Stimulated activated naive CD4-positive, alpha-beta T cell treated with Interleukin-2 at 50 U/mL for 16 hours (primary cell): ENCODE data around the gene COX7A2.

ENCODE experiments used
- DNase-seq: peaks from one replicate; lab custom pipeline; 2025; lab: John Stamatoyannopoulos, UW

The COX7A2 gene

GRCh38 chr6:75268121-75268987 is 24.8 kb upstream of the COX7A2 start:
- DNase-seq = no peak

GRCh38 chr6:75267461-75267860 is 23.9 kb upstream of the COX7A2 start:
- DNase-seq = no peak

- DNase-seq = no peak
Observed at GRCh38 chr6:75266716-75267291, 23.2 kb upstream of the COX7A2 start.

DNA sequence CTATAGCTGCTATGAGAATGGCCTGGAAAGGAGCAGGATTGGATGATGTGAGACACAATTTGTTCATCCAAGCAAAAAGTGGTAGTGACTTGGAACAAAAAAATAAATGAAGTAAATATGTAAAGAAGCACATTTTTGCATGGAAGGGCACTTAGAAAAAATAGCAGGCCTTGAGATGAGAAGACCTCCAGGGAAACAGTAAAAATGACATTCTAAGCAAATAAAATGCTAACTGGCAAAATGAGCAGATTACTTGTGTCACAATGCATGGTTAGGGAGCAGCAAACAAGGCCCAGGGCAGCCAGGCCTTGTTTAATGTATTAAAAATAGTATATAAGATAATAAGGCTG is 19.8 kb upstream of the COX7A2 start:
- DNase-seq = no peak

DNA sequence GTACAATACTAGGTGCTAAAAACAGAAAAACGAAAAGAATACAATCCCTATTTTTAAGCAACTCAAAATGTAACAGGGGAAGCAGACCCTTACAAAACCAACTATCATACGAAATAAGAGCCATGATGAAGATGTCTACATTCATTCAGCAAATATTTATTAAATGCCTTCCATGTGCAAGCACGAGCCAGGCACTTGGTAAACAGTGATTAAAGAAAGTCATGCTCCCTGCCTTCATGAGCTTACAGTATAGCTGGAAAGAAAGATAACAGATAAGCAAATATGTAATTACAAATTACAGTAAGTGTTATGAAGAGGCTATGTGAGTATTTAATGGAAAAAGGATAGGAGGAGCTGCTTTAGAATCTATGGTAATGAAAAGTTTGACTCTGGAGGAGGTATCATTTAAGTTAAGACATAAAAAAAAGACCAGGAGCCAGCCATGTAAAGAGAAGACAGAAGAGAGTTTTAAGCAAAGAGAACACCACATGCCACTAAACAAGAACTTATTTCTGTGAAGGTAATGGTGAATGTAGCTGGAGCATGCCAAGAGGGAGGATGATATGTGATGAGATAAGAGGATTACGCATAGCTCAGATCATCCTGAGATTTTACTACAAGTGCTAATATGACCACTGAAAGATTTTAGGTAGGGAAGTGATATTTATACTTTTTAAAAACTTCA is 19.3 kb upstream of the COX7A2 start:
- DNase-seq = no peak

GRCh38 chr6:75261299-75261698 is 17.7 kb upstream of the COX7A2 start:
- DNase-seq = no peak

- no peak for DNase-seq
Observed at GRCh38 chr6:75257343-75258087, 13.9 kb upstream of the COX7A2 start.

GRCh38 chr6:75250552-75250951 is 7.0 kb upstream of the COX7A2 start:
- no peak for DNase-seq

GRCh38 chr6:75249837-75250236 is 6.2 kb upstream of the COX7A2 start:
- DNase-seq = no peak

- DNase-seq = no peak
Observed at GRCh38 chr6:75246386-75246785, 2.8 kb upstream of the COX7A2 start.

DNA sequence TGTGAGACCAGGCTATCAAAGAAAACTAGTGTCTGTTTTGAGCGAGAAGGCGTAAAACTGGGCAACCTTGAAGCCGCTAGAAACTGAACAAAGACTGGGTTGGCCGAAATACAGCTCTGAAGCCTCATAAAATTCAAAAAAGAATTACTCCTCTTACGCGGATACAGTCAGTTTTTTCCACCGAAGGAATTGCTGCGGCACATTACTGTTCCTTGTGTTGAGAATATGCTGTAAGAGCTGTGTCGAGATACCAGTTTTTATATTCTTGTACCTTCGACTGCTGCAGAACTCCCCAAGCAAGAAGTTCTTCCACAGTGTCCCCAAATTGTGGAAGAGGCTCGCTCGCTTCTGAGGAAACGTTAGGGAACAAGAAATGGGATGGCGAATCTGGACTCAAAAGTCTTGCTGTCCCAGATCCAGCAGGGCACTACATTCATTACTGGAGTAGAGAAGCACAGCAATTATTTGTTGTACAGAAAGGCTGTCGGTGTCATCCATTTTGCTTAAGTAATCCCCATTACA is 523 bp upstream of the COX7A2 start:
- no peak for DNase-seq

- DNase-seq = no peak
Observed at GRCh38 chr6:75236630-75237029, 7.0 kb downstream of the COX7A2 start.

DNA sequence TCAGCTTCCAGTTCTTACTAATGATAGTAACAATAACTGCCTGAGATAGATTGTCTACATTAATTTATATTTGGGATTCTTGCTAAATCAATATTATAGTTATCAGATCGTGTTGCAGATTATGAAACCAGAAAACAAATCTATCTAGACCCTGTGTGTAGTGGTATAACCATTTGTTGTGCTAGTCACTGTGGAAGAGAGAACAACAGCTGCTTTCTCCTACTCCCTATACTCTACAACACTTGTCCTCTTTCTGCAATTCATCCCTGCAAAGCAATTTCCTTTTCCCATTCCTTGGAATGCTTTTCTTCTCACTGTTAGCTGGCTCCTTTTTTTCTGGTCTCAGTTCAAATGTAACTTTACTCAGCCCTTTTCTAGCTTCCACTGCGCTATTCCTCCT is 8.3 kb downstream of the COX7A2 start:
- DNase-seq = no peak

DNA sequence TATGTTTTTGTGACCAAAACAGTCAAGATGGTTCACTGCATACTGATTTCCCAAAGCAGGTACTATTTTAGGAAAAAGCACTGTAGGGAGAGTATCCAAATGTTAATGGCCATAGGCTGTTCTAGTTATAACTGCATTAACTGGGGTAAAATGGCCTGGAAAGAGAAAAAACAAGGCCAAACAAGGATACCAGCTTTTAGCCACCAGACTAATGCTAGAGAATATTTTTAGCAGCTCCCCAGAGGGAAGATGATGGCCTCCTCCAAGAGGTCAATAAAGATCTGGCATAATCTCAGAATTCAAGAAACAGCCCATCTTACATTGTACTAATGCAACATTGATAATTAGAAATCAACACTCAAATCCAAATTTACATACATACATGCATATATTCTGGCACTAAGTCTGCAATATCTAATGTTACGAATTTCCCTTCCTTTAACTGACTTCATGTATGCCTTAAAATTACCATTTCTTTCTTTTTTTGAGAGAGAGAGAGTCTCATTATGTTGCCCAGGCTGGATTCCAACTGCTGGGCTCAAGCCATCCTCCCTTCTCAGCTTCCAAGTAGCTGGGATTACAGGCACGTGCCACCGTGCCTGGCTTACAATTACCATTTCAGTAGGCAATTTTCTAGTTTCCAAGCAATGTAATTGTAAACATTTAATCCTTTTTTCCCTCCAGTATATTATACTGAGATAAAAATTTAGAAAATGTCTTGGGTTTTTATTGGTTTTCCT is 9.3 kb downstream of the COX7A2 start:
- DNase-seq = no peak

GRCh38 chr6:75233092-75233615 is 10.4 kb downstream of the COX7A2 start:
- no peak for DNase-seq

GRCh38 chr6:75230484-75231325 is 12.9 kb downstream of the COX7A2 start:
- DNase-seq = no peak

DNA sequence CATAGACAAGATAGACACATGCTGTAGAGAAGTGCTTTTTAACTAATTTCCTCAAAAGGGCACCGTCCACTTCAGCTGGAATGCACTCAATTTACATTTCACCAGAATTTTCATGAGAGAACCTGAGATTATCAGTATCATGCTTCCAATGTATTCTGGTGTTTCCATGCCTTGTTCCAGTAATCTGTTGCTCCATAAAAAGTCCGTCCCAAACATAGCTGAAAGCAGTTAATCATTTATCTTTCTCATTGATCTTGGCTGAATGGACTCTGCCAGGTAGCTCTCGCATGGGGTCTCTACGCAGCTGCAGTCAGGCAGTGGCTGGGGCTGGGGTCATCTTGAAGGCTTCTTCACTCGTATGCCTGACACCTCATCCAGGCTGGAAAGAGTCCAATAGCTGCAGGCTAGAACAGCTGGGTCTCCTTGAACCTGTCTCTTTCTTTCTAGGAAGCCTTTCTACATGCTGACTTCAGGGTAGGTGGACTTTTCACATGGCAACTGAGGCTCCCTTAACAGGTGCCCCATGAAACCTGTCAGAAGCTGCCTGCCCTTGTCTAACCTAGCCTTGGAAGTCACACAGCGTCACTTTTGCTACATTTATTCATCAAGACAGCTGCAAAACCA is 19.2 kb downstream of the COX7A2 start:
- DNase-seq = no peak

GRCh38 chr6:75223428-75223827 is 20.2 kb downstream of the COX7A2 start:
- DNase-seq = no peak

- no peak for DNase-seq
Observed at GRCh38 chr6:75222261-75222660, 21.3 kb downstream of the COX7A2 start.

- no peak for DNase-seq
Observed at GRCh38 chr6:75221116-75221515, 22.5 kb downstream of the COX7A2 start.
